ENCODE results near the gene RCSD1.
"Not testable (repeated sequence)": the region's sequence is repeated elsewhere in the genome, so short reads cannot be mapped to it uniquely, and the experiment has no call there.

The RCSD1 gene

GRCh38 chr1:167719715-167720421 is 89.8 kb downstream of the RCSD1 start:
- not testable (repeated sequence) for DNase-seq

DNA sequence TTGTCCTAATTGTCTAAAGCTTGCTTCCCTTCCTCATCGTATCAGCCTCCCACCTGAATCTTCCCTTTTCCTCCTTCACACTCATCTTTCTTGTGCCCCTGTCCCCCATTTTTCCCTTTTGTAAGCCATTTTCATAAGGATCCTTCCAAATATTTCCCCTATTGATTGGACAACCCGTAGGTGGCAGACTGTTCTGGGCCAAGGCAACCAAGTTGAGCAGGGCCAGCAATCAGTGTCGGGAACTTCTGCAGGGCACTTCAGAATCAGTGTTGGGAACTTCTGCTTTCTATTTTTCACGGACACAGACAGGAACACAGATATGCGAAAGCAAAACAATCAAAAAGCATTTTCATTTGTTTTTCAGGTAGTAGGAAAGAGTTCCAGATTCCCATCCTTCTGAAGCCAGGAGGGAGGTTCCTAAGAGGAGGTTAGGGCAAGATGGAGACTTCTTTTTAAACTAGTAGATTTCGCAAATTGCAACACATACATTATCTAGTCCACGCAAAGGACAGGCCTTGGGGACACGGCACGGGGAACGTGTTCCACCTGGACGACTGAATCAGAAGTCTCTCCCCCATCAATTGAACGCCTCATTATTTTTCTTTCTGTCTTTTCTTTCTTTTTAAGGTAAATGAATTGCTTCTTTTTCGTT is 91.1 kb downstream of the RCSD1 start:
- DNase-seq = no peak

DNA sequence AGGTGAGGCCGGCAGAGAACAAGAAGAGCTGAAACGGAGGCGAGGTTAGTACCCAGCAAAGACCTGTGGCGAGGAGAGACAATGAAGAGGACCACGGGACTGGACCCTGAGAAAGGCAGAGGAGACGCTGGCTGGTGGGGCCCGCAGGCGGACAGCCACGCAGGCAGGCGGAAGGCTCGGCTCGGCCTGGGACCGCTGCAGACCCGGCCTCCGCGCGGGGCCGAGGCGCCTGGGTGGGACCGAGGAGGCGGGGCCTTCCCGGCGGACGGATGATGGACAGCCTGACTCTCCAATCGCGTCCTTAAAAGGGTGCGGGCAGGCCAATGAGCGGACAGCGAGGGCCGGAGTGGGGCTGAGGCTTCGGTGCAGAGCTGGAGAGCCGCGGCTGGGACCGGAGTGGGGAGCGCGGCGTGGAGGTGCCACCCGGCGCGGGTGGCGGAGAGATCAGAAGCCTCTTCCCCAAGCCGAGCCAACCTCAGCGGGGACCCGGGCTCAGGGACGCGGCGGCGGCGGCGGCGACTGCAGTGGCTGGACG is 91.7 kb downstream of the RCSD1 start, which contains the start of gene MPZL1:
TSS of gene MPZL1 (plus strand) at position 366 of the 535 bp plus-strand sequence. CDS start 170 bp downstream, outside the sequence.
- DNase-seq = peak; percentile 92

DNA sequence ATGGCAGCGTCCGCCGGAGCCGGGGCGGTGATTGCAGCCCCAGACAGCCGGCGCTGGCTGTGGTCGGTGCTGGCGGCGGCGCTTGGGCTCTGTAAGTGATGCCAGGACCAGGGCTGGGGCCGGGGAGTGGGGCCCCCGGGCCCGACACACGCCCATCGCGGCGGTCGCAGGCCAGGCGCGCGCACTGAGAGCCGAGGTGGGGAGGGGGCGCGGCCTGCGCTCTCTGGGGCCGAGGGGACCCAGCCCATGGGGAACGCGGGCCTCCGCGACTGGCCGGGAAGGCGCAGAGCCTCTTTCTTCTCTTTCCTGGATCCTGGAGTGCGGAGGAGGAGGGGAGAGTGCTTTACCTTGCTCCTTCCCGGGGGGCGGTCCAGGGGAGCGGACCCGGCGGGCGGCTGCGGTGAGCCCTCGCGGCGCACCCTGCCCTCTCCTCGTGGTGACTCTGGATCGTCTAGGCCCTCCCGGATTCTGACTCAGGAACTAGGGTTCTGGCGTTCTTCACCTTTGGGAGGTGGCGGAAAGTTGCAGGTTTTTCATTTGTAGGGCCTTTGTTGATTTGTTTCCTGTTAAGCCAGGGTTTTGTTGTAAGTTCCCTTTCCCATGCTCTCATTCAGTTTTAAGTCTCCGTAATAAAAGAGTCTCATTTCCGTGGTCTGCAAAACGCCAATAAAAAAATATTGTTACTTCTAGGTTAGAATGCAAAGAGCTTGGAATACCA is 92.3 kb downstream of the RCSD1 start:
- peak; percentile 33 for DNase-seq

- DNase-seq = no peak
These were observed 92.8 kb downstream of the RCSD1 start for GRCh38 chr1:167722870-167723251.

- DNase-seq = no peak
These were observed 93.8 kb downstream of the RCSD1 start for GRCh38 chr1:167723707-167724323.

DNA sequence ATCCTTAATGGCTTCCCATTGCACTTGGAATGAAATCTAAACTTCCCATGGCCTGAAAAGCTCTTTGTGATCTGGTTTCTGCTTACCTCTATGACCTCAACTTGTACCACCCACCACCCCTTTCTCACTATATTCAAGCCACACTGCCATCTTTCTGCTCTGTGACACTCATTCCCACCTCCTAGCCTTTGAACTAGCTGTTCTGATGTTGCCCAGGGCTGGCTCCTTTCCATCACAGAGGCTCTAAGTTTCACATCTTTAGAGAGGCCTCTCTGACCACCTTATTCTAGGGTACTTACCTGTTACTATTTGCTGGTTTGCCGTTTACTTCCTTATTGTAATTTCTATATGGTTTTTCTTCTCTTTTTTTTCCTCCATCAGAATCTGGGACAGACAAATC is 96.0 kb downstream of the RCSD1 start:
- DNase-seq = no peak

DNA sequence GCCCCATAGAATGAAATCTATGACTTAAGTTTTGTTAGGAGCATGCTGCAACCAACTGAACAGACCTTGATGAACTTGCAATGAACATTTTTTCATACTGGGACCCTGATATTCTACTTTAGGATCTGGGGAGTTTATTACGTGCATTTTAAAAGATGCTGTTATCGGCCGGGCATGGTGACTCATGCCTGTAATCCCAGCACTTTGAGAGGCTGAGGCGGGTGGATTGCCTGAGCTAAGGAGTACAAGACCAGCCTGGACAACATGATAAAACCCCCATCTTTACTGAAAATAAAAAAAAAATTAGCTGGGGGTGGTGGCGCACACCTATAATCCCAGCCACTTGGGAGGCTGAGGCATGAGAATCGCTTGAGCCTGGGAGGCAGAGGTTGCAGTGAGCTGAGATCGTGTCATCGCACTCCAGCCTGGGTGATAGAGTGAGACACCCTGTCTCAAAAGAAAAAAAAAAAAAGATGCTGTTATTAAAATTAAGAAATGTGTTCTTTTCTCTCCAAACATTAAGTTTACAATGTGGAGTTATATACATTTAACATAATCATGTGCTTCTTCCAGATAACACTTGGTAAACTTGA is 98.9 kb downstream of the RCSD1 start:
- DNase-seq = no peak

DNA sequence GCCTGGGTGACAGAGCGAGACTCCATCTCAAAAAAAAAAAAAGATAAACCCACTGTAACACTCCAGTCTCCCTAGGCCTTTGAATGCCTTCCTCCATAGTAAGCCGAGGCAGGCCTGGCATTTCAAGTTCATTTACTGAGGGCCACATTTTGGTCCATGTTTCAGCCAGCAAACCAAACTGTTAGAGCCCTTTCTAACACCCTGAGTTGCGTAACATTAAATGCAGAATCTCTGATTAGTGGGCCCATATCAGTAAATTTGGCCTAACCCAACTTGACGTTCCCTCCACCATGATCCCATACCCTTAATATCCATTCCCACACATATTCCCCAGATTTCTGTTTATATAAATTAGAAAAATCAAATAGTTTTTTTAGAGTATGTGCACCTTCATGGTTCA is 104.2 kb downstream of the RCSD1 start:
- no peak for DNase-seq

DNA sequence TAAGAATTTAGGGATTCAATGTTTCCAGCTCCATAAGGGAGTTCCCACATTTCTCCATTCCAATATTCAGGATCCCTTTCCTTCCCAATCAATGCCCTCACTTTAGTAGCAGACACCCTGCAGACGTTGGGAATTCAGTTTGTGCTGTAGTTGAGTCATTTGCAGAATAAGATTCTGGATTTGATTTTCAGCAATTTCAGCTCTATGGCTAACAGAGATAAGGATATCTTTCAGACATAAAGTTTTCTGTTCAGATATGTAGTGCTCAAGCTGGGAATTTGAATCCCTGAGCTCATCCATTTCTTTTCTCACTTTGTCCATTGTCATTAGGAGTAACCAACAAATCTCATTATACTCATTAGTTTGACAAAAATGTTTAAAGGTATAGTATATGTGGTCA is 104.8 kb downstream of the RCSD1 start:
- no peak for DNase-seq

DNA sequence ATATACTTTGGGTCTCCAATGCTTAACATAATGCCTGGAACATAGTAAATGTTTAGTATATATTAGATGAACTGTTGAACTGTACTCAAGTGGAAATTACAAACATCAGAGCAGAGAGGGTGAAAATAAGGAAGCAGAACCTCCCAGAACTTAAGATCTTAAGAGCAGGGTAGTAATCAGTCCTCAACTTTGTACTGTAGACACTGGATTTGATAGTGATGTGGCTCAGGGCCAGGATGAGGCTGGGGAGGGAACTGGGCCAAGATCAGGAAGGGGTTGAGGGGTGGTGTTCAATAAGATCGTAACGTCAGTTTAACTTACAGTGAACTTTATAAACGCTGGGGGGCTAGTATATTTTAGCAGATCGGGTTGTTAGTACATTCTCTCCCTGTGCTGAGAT is 107.1 kb downstream of the RCSD1 start:
- DNase-seq = no peak

DNA sequence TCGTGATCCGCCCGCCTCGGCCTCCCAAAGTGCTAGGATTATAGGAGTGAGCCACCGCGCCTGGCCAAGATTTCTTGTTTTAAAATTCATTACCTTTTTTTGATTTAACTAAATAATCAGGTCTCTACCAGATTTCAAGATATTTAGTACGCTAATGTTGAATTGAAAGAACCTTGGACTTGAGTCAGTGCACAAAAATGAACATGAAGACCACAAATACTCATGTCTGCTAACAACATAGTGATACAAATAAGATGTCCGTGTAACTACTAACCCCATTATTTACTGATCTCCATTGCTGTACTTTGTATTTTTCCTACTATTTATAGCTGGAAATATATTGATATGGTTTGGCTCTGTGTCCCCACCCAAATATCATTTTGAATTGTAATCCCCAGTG is 108.1 kb downstream of the RCSD1 start:
- DNase-seq = no peak

DNA sequence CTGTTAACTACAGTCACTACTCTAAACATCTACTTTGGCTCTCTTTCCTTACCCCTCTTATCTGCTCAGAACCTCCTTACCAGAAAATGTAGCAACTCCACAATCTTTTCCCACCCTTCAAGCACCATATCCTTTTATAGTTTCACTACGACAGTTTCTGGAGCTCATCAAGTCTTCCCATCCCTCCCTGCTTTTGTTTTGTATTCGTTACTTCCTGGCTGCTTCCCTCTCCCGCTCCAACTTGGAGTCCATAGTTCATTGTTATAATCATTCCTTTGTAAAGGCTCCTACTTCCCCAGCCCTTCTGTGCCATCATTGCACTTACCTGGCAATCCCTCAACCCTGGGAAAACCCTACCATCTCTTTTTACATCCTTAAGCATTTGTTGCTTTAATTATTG is 109.7 kb downstream of the RCSD1 start:
- DNase-seq = no peak

DNA sequence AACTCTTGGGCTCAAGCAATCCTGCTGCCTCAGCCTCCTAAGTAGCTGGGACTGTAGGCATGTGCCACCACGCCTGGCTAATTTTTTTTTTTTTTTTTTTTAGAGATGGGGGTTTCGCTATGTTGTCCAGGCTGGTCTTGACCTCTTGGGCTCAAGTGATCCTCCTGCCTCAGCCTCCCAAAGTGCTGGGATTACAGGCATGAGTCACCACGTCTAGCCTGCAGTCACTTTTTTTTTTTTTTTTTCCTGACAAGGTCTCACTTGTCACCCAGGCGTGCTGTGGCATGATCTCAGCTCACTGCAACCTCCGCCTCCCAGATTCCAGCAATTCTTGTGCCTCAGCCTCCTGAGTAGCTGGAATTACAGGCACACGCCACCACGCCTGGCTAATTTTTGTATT is 111.1 kb downstream of the RCSD1 start:
- not testable (repeated sequence) for DNase-seq

GRCh38 chr1:167742392-167743057 is 112.5 kb downstream of the RCSD1 start:
- not testable (repeated sequence) for DNase-seq

- no peak for DNase-seq
These were observed 114.9 kb downstream of the RCSD1 start for GRCh38 chr1:167744901-167745300.

DNA sequence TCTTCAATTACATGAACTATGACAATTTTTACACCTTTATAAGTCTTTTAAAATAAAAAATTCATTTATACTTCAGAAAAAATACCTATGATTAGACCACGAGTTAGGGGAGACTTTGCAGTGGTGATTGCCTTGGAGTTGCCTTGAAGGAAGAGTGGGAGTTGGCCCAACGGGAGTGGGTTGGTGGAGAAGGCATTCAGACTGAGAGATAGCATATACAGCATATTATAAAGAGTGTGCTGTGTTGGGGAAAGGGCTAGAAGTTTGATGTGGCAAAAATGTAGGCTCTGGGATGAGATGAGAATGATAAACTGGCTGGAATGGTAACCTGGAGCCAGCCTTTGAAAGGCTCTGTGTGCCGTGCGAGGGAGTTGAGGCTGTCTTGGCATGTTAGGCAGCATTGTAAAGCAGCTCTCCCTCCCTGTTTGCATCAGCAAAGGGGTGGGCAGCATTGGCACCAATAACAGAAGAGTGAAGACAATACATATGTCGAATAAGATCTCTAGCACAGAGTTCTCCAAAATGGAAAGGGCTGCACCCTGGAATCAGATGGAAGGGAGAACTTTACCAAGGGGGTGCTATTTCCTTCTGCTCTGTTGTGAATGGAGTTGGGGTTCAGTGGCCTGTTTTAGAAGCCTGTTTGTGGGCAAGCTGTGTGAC is 116.1 kb downstream of the RCSD1 start:
- no peak for DNase-seq

DNA sequence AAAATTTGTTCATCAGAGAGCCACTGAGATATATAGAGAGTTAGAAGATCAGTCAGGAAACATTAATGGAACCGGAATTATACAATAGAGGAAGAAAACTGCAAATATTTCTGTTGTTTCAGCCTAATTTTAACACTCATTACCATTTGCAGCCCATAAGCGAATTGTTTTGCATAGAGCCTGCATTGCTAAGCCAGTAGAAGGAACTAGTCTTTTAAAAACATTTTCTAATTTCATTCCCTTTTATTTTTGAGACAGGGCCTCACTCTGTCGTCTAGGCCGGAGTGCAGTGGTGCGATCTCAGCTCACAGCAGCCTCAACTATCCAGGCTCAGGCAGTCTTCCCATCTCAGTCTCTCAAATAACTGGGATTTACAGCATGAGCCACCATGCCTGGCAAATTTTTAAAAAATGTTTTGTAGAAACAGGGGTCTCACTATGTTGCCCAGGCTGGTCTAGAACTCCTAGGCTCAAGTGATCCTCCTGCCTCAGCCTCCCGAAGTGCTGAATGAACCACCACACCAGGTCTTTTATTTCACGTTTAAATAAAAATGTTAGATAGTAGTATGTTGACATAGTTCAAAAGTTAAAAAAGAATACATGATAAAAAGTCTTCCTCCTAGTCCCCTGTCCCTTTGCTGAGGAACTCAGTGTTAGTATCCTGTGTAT is 117.1 kb downstream of the RCSD1 start:
- DNase-seq = no peak

GRCh38 chr1:167747988-167748387 is 118.0 kb downstream of the RCSD1 start:
- DNase-seq = no peak

- DNase-seq = no peak
These were observed 118.9 kb downstream of the RCSD1 start for GRCh38 chr1:167748906-167749305.

DNA sequence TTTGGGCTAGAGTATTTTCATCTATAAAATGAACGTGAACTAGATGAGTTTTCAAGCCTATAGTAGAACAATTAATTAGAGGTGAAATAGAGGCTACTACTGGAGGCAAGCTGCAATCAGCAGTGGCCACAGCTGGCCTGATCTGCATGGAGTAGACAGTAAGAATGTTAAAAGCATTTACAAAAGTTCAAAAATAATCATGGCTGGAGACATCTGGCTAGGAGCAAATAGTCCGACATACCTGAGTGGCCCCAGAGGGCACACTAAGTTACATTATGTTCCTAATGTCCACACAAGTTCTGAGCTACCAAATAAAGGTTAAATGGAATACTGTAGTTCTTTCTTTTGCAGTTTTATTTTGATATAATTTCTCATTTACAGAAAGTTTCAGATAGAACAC is 119.7 kb downstream of the RCSD1 start:
- DNase-seq = no peak
